NCI-H82 (cell line): ENCODE results near the gene SCLT1.
A peak's percentile ranks its signal among the peaks of the same experiment; 100 is the strongest.
"Not testable (repeated sequence)": the region's sequence is repeated elsewhere in the genome, so short reads cannot be mapped to it uniquely, and the experiment has no call there.

Experiments used
- DNase-seq: peaks from one replicate; lab custom pipeline; 2025; lab: John Stamatoyannopoulos, UW

The SCLT1 gene

GRCh38 chr4:129077326-129077725 lies 16.0 kb downstream of the SCLT1 start:
- no peak for DNase-seq

GRCh38 chr4:129069537-129069936 lies 23.8 kb downstream of the SCLT1 start:
- DNase-seq, result not testable (repeated sequence)

- no peak for DNase-seq
These were observed 28.6 kb downstream of the SCLT1 start for GRCh38 chr4:129064717-129065116.

GRCh38 chr4:129063640-129064039 lies 29.7 kb downstream of the SCLT1 start:
- no peak for DNase-seq

GRCh38 chr4:129062580-129062979 lies 30.8 kb downstream of the SCLT1 start:
- no peak for DNase-seq

GRCh38 chr4:129059028-129059427 lies 34.3 kb downstream of the SCLT1 start:
- no peak for DNase-seq

GRCh38 chr4:129046055-129046959 lies 47.0 kb downstream of the SCLT1 start:
- no peak for DNase-seq

GRCh38 chr4:129043523-129043922 lies 49.8 kb downstream of the SCLT1 start:
- DNase-seq, result no peak

GRCh38 chr4:129040471-129040870 lies 52.9 kb downstream of the SCLT1 start:
- no peak for DNase-seq

GRCh38 chr4:129037093-129037492 lies 56.2 kb downstream of the SCLT1 start:
- no peak for DNase-seq

GRCh38 chr4:129014566-129015509 lies 78.5 kb downstream of the SCLT1 start:
- DNase-seq, result no peak

GRCh38 chr4:129008096-129008495 lies 85.2 kb downstream of the SCLT1 start:
- DNase-seq, result no peak

- no peak for DNase-seq
These were observed 106.4 kb downstream of the SCLT1 start for GRCh38 chr4:128986908-128987307.

GRCh38 chr4:128986019-128986418 lies 107.3 kb downstream of the SCLT1 start:
- no peak for DNase-seq

- no peak for DNase-seq
These were observed 109.4 kb downstream of the SCLT1 start for GRCh38 chr4:128983771-128984485.

GRCh38 chr4:128981377-128981776 lies 112.0 kb downstream of the SCLT1 start:
- DNase-seq, result no peak

GRCh38 chr4:128980816-128981326 lies 112.5 kb downstream of the SCLT1 start:
- DNase-seq, result peak; percentile 20

- DNase-seq, result peak; percentile 17
These were observed 113.4 kb downstream of the SCLT1 start for GRCh38 chr4:128979934-128980333.

GRCh38 chr4:128978985-128979384 lies 114.4 kb downstream of the SCLT1 start:
- no peak for DNase-seq

GRCh38 chr4:128974136-128974581 lies 119.2 kb downstream of the SCLT1 start:
- DNase-seq, result no peak

- peak; percentile 0 for DNase-seq
These were observed 120.0 kb downstream of the SCLT1 start for GRCh38 chr4:128973384-128973783.

- DNase-seq, result no peak
These were observed 131.9 kb downstream of the SCLT1 start for GRCh38 chr4:128961405-128961804.
